ENCODE measurements around the gene ARSJ. TPM values are rescaled to one million over a fixed set of nuclear protein-coding genes. Genes with fewer than 3 reads are reported as not detected.

Gene ARSJ
- total RNA-seq, 1 donor from 2014 or later = 4.9 TPM

- Mint-ChIP-seq H3K27me3 (no peaks in the 10 kb centered on the region), H3K9me3 (no peaks in the 10 kb centered on the region), H3K4me1 (ENCODE audit: unreplicated experiment) (no peaks in the 10 kb centered on the region), H3K4me3 (no peak overlapping the region), H3K36me3 (no peaks in the 10 kb centered on the region), H3K27ac (no peak overlapping the region)
- TF ChIP-seq, protein P1, sequence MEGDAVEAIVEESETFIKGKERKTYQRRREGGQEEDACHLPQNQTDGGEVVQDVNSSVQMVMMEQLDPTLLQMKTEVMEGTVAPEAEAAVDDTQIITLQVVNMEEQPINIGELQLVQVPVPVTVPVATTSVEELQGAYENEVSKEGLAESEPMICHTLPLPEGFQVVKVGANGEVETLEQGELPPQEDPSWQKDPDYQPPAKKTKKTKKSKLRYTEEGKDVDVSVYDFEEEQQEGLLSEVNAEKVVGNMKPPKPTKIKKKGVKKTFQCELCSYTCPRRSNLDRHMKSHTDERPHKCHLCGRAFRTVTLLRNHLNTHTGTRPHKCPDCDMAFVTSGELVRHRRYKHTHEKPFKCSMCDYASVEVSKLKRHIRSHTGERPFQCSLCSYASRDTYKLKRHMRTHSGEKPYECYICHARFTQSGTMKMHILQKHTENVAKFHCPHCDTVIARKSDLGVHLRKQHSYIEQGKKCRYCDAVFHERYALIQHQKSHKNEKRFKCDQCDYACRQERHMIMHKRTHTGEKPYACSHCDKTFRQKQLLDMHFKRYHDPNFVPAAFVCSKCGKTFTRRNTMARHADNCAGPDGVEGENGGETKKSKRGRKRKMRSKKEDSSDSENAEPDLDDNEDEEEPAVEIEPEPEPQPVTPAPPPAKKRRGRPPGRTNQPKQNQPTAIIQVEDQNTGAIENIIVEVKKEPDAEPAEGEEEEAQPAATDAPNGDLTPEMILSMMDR (conservative IDR thresholded peaks at IDR 0.05) = no peak
- no peak for DNase-seq (ENCODE audit: extremely low spot score, unreplicated experiment)
Measured at GRCh38 chr4:113996599-113997177, 17.2 kb upstream of the ARSJ start.

DNA sequence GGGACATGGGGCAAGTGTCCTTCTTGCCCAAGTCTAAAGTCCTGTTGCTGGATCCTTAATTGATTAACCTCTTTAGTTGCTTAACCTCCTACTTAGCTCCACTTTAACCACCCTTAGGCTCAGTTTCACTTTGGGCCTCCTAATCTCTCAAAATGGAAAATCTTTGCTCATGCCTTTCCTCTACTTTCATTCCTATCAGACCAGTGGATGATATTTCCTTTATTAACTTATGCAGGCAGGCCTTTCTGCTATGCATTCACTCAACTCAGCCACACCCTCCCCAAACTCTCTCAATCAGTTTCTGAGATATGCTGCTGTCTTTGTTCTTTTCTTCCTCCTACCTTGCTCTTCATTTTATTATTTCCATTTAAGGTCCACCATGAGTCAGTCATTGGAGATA lies 14.4 kb upstream of the ARSJ start:
- Mint-ChIP-seq H3K36me3 (no peaks in the 10 kb centered on the region), H3K4me1 (ENCODE audit: unreplicated experiment) (no peaks in the 10 kb centered on the region)

GRCh38 chr4:113990886-113991285 lies 11.4 kb upstream of the ARSJ start:
- H3K36me3 Mint-ChIP-seq = no peaks in the 10 kb centered on the region
- no peak overlapping the region for H3K4me3 Mint-ChIP-seq
- no peaks in the 10 kb centered on the region for H3K9me3 Mint-ChIP-seq

More for the DNA sequence above, 14.4 kb upstream of the ARSJ start:
- Mint-ChIP-seq H3K27me3 (no peaks in the 10 kb centered on the region), H3K27ac (no peak overlapping the region), H3K9me3 (no peaks in the 10 kb centered on the region), H3K4me3 (no peak overlapping the region)
- no peak for DNase-seq (ENCODE audit: extremely low spot score, unreplicated experiment)
- TF ChIP-seq, protein P1 (conservative IDR thresholded peaks at IDR 0.05) = no peak

DNA sequence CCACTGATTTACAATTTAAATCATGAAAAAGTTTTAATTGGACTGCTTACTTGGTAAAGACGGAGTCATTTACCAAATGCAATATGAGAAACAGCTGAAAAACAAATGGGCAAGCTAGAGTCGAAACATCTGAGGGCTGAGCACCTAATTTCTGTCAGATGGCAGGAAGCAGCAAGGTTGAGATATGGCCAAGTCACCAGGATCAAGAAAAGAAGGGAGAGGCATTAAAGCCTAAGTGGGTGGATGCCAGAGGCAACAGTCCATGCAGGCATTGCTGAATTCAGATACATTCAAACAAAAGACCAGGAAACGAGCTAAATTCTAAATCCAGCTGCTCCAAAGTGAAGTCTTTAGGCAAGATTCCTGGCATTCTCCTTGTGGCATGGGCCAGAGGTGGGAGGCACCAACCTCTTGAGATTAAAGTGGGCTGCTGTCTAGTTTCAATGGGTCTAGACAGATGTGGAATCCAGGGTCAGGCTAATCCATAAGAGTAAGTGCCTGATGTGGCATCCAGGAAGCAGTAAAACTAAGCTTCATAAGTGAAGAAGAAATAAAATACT lies 8.0 kb upstream of the ARSJ start:
- DNase-seq (ENCODE audit: extremely low spot score, unreplicated experiment) = no peak
- H3K27ac Mint-ChIP-seq = no peak overlapping the region
- H3K9me3 Mint-ChIP-seq = no peaks in the 10 kb centered on the region
- no peaks in the 10 kb centered on the region for H3K36me3 Mint-ChIP-seq
- peaks cover 3% of the 10 kb centered on the region for H3K27me3 Mint-ChIP-seq
- TF ChIP-seq, protein P1 (conservative IDR thresholded peaks at IDR 0.05) = no peak
- H3K4me3 Mint-ChIP-seq = no peak overlapping the region
- H3K4me1 Mint-ChIP-seq (ENCODE audit: unreplicated experiment) = no peaks in the 10 kb centered on the region

More at GRCh38 chr4:113990886-113991285, 11.4 kb upstream of the ARSJ start:
- no peak for DNase-seq (ENCODE audit: extremely low spot score, unreplicated experiment)
- Mint-ChIP-seq H3K27ac (no peak overlapping the region), H3K27me3 (no peaks in the 10 kb centered on the region), H3K4me1 (ENCODE audit: unreplicated experiment) (no peaks in the 10 kb centered on the region)
- TF ChIP-seq, protein P1 (conservative IDR thresholded peaks at IDR 0.05) = no peak

DNA sequence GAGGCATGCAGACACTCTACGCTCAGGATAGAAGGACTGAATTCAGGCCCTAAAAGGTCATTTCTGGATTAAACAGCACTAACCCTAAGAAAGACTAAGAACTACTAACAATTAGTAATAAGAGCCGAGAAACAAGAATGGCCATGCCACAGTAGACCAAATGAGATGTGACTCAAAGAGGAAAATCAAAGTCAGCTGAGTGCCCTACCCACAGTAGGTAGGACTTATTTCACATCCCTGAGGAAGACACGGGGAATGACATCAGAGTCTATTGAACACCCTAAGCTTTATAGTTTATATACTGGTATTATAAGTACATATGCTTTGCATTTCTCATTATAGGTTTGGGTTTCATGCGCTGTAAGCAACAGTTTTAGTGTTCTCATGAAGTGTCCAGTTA lies 2.7 kb upstream of the ARSJ start:
- TF ChIP-seq, protein P1 (conservative IDR thresholded peaks at IDR 0.05) = no peak
- H3K4me1 Mint-ChIP-seq (ENCODE audit: unreplicated experiment) = peaks cover 5% of the 10 kb centered on the region
- H3K4me3 Mint-ChIP-seq = no peak overlapping the region
- DNase-seq (ENCODE audit: extremely low spot score, unreplicated experiment) = no peak
- H3K27me3 Mint-ChIP-seq = peaks cover 46% of the 10 kb centered on the region
- H3K27ac Mint-ChIP-seq = no peak overlapping the region
- H3K36me3 Mint-ChIP-seq = no peaks in the 10 kb centered on the region
- H3K9me3 Mint-ChIP-seq = no peaks in the 10 kb centered on the region
